Ovary (tissue), 3 donors: ENCODE measurements around the gene KCTD20.

Experiments used
- POLR2A ChIP-seq: fragments of 450-650 bp; IDR thresholded peaks from one replicate; pipeline ENCODE4 v1.6.1; 2017; ENCODE audit warnings: antibody characterized with exemption, mild to moderate bottlenecking, moderate library complexity
- TF ChIP-seq, protein P1 (sequence below), 3 donors: fragments of 450-650 bp in 2 of 3; fragments of 200-600 bp in 1 of 3; IDR thresholded peaks; one replicate each; pipeline versions ENCODE4 v1.5.1 to v1.8.0; 2016 to 2022; ENCODE audit warnings: antibody characterized with exemption in 3 of 3, mild to moderate bottlenecking in 1 of 3
- donor health status: DM: no; HTN: no; CAD: no.

DNA sequence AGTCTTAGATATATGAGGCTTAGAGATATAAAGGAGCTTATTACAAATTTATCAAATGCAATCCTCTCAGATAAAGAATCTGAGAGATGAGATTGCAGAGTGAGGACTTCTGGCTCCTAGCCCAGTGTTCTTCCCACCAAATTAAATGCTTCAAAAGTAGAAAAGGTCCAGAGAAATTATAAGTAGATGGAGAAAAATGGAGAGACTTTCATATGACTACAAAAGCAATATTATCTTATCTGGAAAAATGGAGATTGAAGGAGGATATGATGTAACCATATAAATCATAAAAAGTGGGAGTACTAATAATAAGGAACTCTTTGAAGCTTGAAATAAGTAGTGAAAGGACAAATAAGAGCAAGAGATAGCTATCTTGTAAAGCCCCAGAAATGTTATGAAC, 2.8 kb downstream of the KCTD20 start:
- TF ChIP-seq, protein P1, sequence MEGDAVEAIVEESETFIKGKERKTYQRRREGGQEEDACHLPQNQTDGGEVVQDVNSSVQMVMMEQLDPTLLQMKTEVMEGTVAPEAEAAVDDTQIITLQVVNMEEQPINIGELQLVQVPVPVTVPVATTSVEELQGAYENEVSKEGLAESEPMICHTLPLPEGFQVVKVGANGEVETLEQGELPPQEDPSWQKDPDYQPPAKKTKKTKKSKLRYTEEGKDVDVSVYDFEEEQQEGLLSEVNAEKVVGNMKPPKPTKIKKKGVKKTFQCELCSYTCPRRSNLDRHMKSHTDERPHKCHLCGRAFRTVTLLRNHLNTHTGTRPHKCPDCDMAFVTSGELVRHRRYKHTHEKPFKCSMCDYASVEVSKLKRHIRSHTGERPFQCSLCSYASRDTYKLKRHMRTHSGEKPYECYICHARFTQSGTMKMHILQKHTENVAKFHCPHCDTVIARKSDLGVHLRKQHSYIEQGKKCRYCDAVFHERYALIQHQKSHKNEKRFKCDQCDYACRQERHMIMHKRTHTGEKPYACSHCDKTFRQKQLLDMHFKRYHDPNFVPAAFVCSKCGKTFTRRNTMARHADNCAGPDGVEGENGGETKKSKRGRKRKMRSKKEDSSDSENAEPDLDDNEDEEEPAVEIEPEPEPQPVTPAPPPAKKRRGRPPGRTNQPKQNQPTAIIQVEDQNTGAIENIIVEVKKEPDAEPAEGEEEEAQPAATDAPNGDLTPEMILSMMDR (IDR thresholded peaks at IDR 0.05), result no peak
- TF ChIP-seq POLR2A, result no peak
